K562 (cell line): ENCODE data around the gene MAGI2. TPM values are rescaled to one million over a fixed set of nuclear protein-coding genes. Genes with fewer than 3 reads are reported as not detected.

Experiments
- ATAC-seq: fragments of 200-7000 bp; cut with Tn5 transposase; 3 replicates; pipeline ENCODE4 v1.9.1; 2020; ENCODE audit warnings: moderate library complexity
- BruUV-seq: library from RNA; stranded (reverse); fragments of 400-500 nt; replicated peaks from 2 replicates; lab custom pipeline; 2021; lab: Mats Ljungman, UMichigan
- CTCF ChIA-PET: fragments of 300-600 bp; formaldehyde crosslinking; extraction: SDS; loops from one replicate; lab custom pipeline; 2021; ENCODE audit warnings: low intra/inter-chr PET ratio; lab: Yijun Ruan, JAX
- POLR2A ChIA-PET: fragments of 300-600, 350-650 bp; sonication (Branson Sonifier 250); formaldehyde crosslinking; extraction: SDS; loops from one replicate; lab custom pipeline; 2021; ENCODE audit warnings: antibody characterized with exemption, inconsistent platforms; lab: Yijun Ruan, JAX
- DNase-seq, 4 experiments: peaks; one replicate each; pipeline versions ENCODE4 v3.0.0 to v3.0.0-alpha.2; 2011 to 2018; ENCODE audit warnings: low spot score in 3 of 4, mixed read lengths in 3 of 4; ENCODE audit errors: extremely low read depth in 1 of 4
- FAIRE-seq: peaks from 2 replicates; lab custom pipeline; 2011; peaks lifted over from hg19 to GRCh38; lab: Jason Lieb, UNC
- H2AFZ ChIP-seq: 2 replicates; pipeline ENCODE4 v1.6.0; 2011; ENCODE audit warnings: low read depth, low read length, control low read depth, inconsistent platforms
- H3K27ac ChIP-seq: fragments of 200-600 bp; 3 replicates; pipeline ENCODE4 v1.8.0; 2011; ENCODE audit warnings: low read depth, mild to moderate bottlenecking, control low read depth, inconsistent platforms, low read length, moderate library complexity, mixed read lengths; ENCODE audit errors: extremely low read depth
- H3K27me3 ChIP-seq, 2 experiments: fragments of 300-600 bp in 1 of 2; 2 replicates in 1 of 2; 3 replicates in 1 of 2; pipeline versions ENCODE4 v1.6.0 to v1.8.0; 2011; ENCODE audit warnings: inconsistent platforms in 2 of 2, low read length in 2 of 2, mild to moderate bottlenecking in 1 of 2, mixed read lengths in 1 of 2, moderate library complexity in 1 of 2; ENCODE audit not compliant: control insufficient read depth in 2 of 2, insufficient read depth in 2 of 2
- H3K36me3 ChIP-seq: fragments of 300-600 bp; 3 replicates; pipeline ENCODE4 v1.8.0; 2011; ENCODE audit warnings: mild to moderate bottlenecking, low read length, inconsistent platforms; ENCODE audit not compliant: control insufficient read depth, insufficient read depth
- H3K4me1 ChIP-seq, 2 experiments: fragments of 200-600 bp in 1 of 2; replicated peaks in 1 of 2; 2 replicates in 1 of 2; 3 replicates in 1 of 2; pipeline versions ENCODE4 v1.5.1 to v1.8.0; 2011; ENCODE audit warnings: inconsistent platforms in 2 of 2, low read length in 2 of 2, mild to moderate bottlenecking in 1 of 2, mixed read lengths in 1 of 2, moderate library complexity in 1 of 2; ENCODE audit not compliant: control insufficient read depth in 2 of 2, insufficient read depth in 2 of 2
- H3K4me2 ChIP-seq: 2 replicates; pipeline ENCODE4 v1.6.1; 2011; ENCODE audit warnings: low read length, control low read depth, inconsistent platforms, mixed read lengths; ENCODE audit not compliant: insufficient read depth
- H3K4me3 ChIP-seq: fragments of 200-600 bp; sonication (generic), shearing (Covaris generic); 2 replicates; pipeline ENCODE4 v1.5.1; 2016; ENCODE audit warnings: control low read depth, inconsistent platforms
- H3K79me2 ChIP-seq: fragments of 200-600 bp; 3 replicates; pipeline ENCODE4 v1.8.0; 2011; ENCODE audit warnings: low read length, inconsistent platforms; ENCODE audit not compliant: control insufficient read depth, insufficient read depth
- H3K9ac ChIP-seq, 2 experiments: 2 replicates each; pipeline versions ENCODE4 v1.6.0 to v1.6.1; 2011; ENCODE audit warnings: low read depth in 2 of 2, low read length in 2 of 2, control low read depth in 1 of 2, inconsistent platforms in 1 of 2, mild to moderate bottlenecking in 1 of 2, mixed read lengths in 1 of 2; ENCODE audit not compliant: insufficient read depth in 1 of 2
- H3K9me1 ChIP-seq: one replicate; pipeline ENCODE4 v1.6.0; 2011; ENCODE audit warnings: inconsistent platforms, mild to moderate bottlenecking, low read length, moderate library complexity; ENCODE audit not compliant: control insufficient read depth, insufficient read depth
- H3K9me3 ChIP-seq: replicated peaks from 2 replicates; pipeline ENCODE4 v1.5.1; 2011; ENCODE audit warnings: low read depth, low read length, inconsistent platforms; ENCODE audit not compliant: control insufficient read depth, insufficient read depth
- H4K20me1 ChIP-seq: replicated peaks from 2 replicates; pipeline ENCODE4 v1.6.1; 2011; ENCODE audit warnings: low read length, inconsistent platforms, mixed read lengths; ENCODE audit not compliant: control insufficient read depth, insufficient read depth
- ARID3A ChIP-seq: IDR thresholded peaks from 2 replicates; pipeline ENCODE4 v1.6.1; 2012; ENCODE audit warnings: low read depth, low read length, improper control_type of control experiment, borderline replicate concordance
- FOXP4 ChIP-seq: sonication (generic); formaldehyde crosslinking; IDR thresholded peaks from 2 replicates; pipeline ENCODE4 v1.8.0; 2022; ENCODE audit warnings: mild to moderate bottlenecking, missing genetic modification reagents, borderline replicate concordance
- HMBOX1 ChIP-seq: sonication (generic); IDR thresholded peaks from 2 replicates; pipeline ENCODE4 v1.6.1; 2016
- KDM1A ChIP-seq, 2 experiments: fragments of 450-650 bp; IDR thresholded peaks; 2 replicates each; pipeline ENCODE4 v1.6.1; 2016; ENCODE audit warnings: mild to moderate bottlenecking in 2 of 2
- MYC ChIP-seq, 2 experiments: fragments of 250-450 bp in 1 of 2; sonication (Bioruptor Pico) in 1 of 2; IDR thresholded peaks; 2 replicates each; pipeline versions ENCODE4 v1.5.1 to v1.6.1; 2012 to 2021; ENCODE audit warnings: low read depth in 2 of 2, borderline replicate concordance in 1 of 2, improper control_type of control experiment in 1 of 2, low read length in 1 of 2, mild to moderate bottlenecking in 1 of 2, moderate library complexity in 1 of 2
- NCOA1 ChIP-seq: fragments of 450-650 bp; IDR thresholded peaks from 2 replicates; pipeline ENCODE4 v1.6.1; 2016; ENCODE audit warnings: low read depth
- SRF ChIP-seq, 2 experiments: fragments of 250-450, 450-650 bp in 1 of 2; sonication (Bioruptor Pico) in 1 of 2; sonication (generic) in 1 of 2; formaldehyde crosslinking; IDR thresholded peaks; 2 replicates each; pipeline versions ENCODE4 v1.5.0 to v1.5.1; 2020 to 2022; ENCODE audit warnings: mild to moderate bottlenecking in 1 of 2, missing genetic modification reagents in 1 of 2
- ZNF12 ChIP-seq: sonication (generic); formaldehyde crosslinking; IDR thresholded peaks from 2 replicates; pipeline ENCODE4 v1.4.0; 2020; ENCODE audit warnings: mild to moderate bottlenecking, missing genetic modification reagents
- WGBS: fragments of 100-300 bp; shearing (Covaris generic); methylation state at CpG from one replicate; pipeline ENCODE4 v1.1.6; 2016; ENCODE audit warnings: low coverage, mixed read lengths; ENCODE audit not compliant: insufficient coverage; ENCODE audit errors: missing lambda C conversion rate; 5-methylcytosine and 5-hydroxymethylcytosine counted together
- in situ Hi-C: fragments of 300-500 bp; cut with MboI; formaldehyde crosslinking; loops from 4 replicates; pipeline ENCODE4 v1.15.0; 2018; ENCODE audit warnings: inconsistent platforms, mixed read lengths
- intact Hi-C: fragments of 100-400 bp; cut with micrococcal nuclease; formaldehyde crosslinking; loops from 2 replicates; pipeline ENCODE4 v1.14.2; 2022
- polyA plus RNA-seq, 8 experiments: library from polyadenylated mRNA; depleted of rRNA in 4 of 8; stranded (reverse) in 5 of 8; unstranded in 3 of 8; fragments of >200 nt; fragmentation: Nextera tagmentation in 2 of 8; fragmentation: Illumina TruSeq in 1 of 8; extraction: Ambion mirVana in 2 of 8; extraction: Trizol in 1 of 8; gene quantifications; 2 replicates each; pipeline versions ENCODE4 v1.2.1 to v1.2.3, GENCODE V29; 2011 to 2014; ENCODE audit warnings: inconsistent platforms in 1 of 8, missing spikeins in 1 of 8
- total RNA-seq, 7 experiments: library from RNA; depleted of rRNA in 6 of 7; stranded (reverse); fragments of >200 nt in 6 of 7; fragmentation: Illumina TruSeq in 2 of 7; extraction: Trizol in 2 of 7; gene quantifications; 2 replicates each; pipeline versions ENCODE4 v1.2.1 to v1.2.3, GENCODE V29; 2011 to 2021; ENCODE audit warnings: low replicate concordance in 1 of 7
- TF ChIP-seq, protein P1 (sequence below): sonication (generic); formaldehyde crosslinking; IDR thresholded peaks from 2 replicates; pipeline ENCODE4 v1.8.0; 2022; ENCODE audit warnings: mild to moderate bottlenecking, missing genetic modification reagents
- TF ChIP-seq, protein P2 (sequence below): fragments of 450-650 bp; IDR thresholded peaks from 2 replicates; pipeline ENCODE4 v1.6.1; 2016; ENCODE audit warnings: missing biosample characterization, missing genetic modification characterization
- TF ChIP-seq, protein P3 (sequence below): sonication (generic); formaldehyde crosslinking; IDR thresholded peaks from 2 replicates; pipeline ENCODE4 v1.8.0; 2022; ENCODE audit warnings: mild to moderate bottlenecking, low read depth, missing genetic modification reagents

MAGI2 gene
- total and polyA plus RNA-seq, 9 of the 15 experiments (the other 6 are each of a cell fraction or from before 2014, with no cell fraction given), result 0.27 to 1.4 (median 0.70) TPM

DNA sequence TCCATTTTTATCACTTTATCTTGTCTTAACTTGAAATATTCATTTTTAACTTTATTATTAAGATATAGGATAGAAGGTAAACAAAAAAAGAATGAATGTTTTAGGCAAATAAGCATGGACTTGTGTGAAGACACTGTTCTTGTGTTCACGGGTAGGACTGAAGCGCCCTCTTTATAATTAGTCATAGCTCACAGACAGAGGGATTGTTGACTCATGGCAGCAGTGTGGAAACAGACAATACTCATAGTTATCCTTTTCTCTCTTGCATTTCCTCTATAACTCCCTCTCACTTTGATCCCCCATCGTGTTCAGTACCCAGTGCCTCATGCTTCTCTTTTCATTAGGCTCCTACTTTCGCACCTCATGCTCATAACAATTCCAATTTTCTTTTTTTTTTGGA is 923.1 kb downstream of the MAGI2 start:
- Histone ChIP-seq H3K9me3 (no peaks in the 10 kb centered on the region), H3K27me3 (no peaks in the 10 kb centered on the region)
- ChIA-PET CTCF (no interaction called here), POLR2A (no interaction called here)
- no peak for DNase-seq
- intact Hi-C loops, result no loop called here
- no TSS peak for BruUV-seq
- TF ChIP-seq SRF (CRISPR knock-in tag; IDR thresholded peaks at IDR 0.05) (no peak), NCOA1 (no peak), HMBOX1 (no peak), FOXP4 (CRISPR knock-in tag) (no peak), MYC (IDR thresholded peaks at IDR 0.05; ENCODE audit: low read depth, low read length) (no peak), MYC (CRISPR knock-in tag; IDR thresholded peaks at IDR 0.05; ENCODE audit: borderline replicate concordance, low read depth) (no peak), KDM1A (IDR thresholded peaks at IDR 0.05) (no peak), ARID3A (no peak), ZNF12 (CRISPR knock-in tag) (no peak)
- TF ChIP-seq, protein P1, sequence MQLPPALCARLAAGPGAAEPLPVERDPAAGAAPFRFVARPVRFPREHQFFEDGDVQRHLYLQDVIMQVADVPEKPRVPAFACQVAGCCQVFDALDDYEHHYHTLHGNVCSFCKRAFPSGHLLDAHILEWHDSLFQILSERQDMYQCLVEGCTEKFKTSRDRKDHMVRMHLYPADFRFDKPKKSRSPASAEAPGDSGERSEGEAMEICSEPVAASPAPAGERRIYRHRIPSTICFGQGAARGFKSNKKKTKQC, result no peak
- TF ChIP-seq, protein P2, sequence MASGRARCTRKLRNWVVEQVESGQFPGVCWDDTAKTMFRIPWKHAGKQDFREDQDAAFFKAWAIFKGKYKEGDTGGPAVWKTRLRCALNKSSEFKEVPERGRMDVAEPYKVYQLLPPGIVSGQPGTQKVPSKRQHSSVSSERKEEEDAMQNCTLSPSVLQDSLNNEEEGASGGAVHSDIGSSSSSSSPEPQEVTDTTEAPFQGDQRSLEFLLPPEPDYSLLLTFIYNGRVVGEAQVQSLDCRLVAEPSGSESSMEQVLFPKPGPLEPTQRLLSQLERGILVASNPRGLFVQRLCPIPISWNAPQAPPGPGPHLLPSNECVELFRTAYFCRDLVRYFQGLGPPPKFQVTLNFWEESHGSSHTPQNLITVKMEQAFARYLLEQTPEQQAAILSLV (tag), result no peak
- TF ChIP-seq, protein P3, sequence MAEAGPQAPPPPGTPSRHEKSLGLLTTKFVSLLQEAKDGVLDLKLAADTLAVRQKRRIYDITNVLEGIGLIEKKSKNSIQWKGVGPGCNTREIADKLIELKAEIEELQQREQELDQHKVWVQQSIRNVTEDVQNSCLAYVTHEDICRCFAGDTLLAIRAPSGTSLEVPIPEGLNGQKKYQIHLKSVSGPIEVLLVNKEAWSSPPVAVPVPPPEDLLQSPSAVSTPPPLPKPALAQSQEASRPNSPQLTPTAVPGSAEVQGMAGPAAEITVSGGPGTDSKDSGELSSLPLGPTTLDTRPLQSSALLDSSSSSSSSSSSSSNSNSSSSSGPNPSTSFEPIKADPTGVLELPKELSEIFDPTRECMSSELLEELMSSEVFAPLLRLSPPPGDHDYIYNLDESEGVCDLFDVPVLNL, result no peak
- TF ChIP-seq, all 486 proteins: peak for 0
- WGBS, result 0% methylated on average over 4 of the region's 4 CpGs
- Histone ChIP-seq H3K36me3 (no peaks in the 10 kb centered on the region), H3K79me2 (no peaks in the 10 kb centered on the region), H3K9me1 (no peaks in the 10 kb centered on the region), H3K4me1 (no peaks in the 10 kb centered on the region), H3K9ac (no peak overlapping the region), H2AFZ (no peak overlapping the region), H3K27ac (no peak overlapping the region), H3K4me2 (no peak overlapping the region), H4K20me1 (no peaks in the 10 kb centered on the region), H3K4me3 (no peak overlapping the region)
- FAIRE-seq (no peak), ATAC-seq (no peak)
- in situ Hi-C loops, result no loop called here
